LNCaP clone FGC (cell line): ENCODE measurements around the gene NCOA1.
"Not testable (repeated sequence)": the region's sequence is repeated elsewhere in the genome, so short reads cannot be mapped to it uniquely, and the experiment has no call there.

Experiments used
- DNase-seq: peaks from one replicate; pipeline ENCODE4 v3.0.0-alpha.2; 2011; ENCODE audit warnings: low read depth
- H3K4me3 ChIP-seq: 2 replicates; pipeline ENCODE4 v1.5.1; 2011; ENCODE audit warnings: mild to moderate bottlenecking, low read depth, low read length, control low read depth
- TF ChIP-seq, protein P1 (sequence below): IDR thresholded peaks from 2 replicates; pipeline ENCODE4 v1.5.1; 2012; ENCODE audit warnings: mild to moderate bottlenecking; ENCODE audit not compliant: control insufficient read depth, insufficient read depth; ENCODE audit errors: extremely low read depth

NCOA1 gene

GRCh38 chr2:24477229-24477628 lies 13.8 kb upstream of the NCOA1 start:
- TF ChIP-seq, protein P1, sequence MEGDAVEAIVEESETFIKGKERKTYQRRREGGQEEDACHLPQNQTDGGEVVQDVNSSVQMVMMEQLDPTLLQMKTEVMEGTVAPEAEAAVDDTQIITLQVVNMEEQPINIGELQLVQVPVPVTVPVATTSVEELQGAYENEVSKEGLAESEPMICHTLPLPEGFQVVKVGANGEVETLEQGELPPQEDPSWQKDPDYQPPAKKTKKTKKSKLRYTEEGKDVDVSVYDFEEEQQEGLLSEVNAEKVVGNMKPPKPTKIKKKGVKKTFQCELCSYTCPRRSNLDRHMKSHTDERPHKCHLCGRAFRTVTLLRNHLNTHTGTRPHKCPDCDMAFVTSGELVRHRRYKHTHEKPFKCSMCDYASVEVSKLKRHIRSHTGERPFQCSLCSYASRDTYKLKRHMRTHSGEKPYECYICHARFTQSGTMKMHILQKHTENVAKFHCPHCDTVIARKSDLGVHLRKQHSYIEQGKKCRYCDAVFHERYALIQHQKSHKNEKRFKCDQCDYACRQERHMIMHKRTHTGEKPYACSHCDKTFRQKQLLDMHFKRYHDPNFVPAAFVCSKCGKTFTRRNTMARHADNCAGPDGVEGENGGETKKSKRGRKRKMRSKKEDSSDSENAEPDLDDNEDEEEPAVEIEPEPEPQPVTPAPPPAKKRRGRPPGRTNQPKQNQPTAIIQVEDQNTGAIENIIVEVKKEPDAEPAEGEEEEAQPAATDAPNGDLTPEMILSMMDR = no peak
- no peak for DNase-seq
- no peak overlapping the region for H3K4me3 ChIP-seq

GRCh38 chr2:24478243-24478642 lies 12.8 kb upstream of the NCOA1 start:
- H3K4me3 ChIP-seq = no peak overlapping the region
- DNase-seq = no peak
- TF ChIP-seq, protein P1 = no peak

DNA sequence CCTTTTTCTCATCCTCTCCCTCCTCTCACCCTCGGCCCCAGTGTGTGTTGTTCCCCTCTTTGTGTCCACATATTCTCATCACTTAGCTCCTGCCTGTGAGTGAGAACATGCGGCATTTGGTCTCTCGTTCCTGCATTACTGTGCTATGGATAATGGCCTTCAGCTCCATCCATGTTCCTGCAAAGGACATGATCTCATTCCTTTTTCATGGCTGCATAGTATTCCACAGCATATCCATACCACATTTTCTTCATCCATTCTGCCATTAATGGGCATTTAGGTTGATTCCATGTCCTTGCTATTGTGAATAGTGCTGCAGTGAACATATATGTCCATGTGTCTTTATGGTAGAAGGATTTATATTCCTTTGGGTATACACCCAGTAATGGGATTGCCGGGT lies 10.8 kb upstream of the NCOA1 start:
- no peak for DNase-seq
- TF ChIP-seq, protein P1 = no peak
- no peak overlapping the region for H3K4me3 ChIP-seq

DNA sequence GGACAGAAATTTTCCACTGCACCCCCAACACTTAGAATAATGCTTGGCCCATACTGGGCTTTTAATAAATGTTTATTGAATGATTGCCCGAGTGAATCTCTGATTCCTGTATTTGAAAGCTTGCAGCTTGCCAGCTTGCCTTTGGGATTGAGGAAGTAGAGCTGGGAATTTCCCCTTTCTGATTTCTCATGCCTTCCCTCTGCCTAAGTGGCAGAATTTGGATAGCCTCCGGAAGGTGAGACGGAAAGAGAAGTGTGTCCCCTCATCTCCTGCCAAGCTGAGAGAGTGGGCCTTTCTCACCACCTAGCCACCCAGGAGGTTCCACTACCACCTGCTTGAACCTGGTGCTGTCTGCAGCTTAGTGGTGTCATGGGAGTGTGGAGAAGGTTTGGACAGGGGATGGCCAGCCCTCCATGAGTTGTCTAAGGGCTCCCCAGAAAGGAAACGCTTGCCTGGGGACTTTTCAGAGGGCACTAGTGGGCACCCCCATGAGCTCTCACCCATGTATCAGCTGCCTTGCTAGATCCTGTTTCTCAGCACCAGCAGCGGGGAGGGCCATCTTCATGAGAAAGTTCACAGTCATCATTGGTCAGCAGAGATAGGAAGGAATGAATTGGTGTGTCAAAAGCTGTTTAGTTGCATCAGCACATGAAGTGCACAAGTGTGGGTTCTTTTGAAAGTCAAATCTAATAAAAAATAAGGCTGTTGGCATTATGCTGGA lies 8.6 kb upstream of the NCOA1 start:
- no peak overlapping the region for H3K4me3 ChIP-seq
- TF ChIP-seq, protein P1 = no peak
- DNase-seq = peak; percentile 45

- no peak for DNase-seq
- H3K4me3 ChIP-seq = no peak overlapping the region
- TF ChIP-seq, protein P1 = no peak
Observed at GRCh38 chr2:24482972-24483300, 8.1 kb upstream of the NCOA1 start.

DNA sequence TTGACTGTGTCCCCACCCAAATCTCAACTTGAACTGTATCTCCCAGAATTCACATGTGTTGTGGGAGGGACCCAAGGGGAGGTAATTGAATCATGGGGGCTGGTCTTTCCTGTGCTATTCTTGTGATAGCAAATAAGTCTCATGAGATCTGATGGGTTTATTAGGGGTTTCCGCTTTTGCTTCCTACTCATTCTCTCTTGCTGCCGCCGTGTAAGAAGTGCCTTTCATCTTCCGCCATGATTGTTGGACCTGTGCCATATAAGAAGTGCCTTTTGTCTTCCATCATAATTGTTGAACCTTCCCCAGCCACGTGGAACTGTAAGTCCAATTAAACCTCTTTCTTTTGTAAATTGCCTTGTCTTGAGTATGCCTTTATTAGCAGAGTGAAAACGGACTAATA lies 6.4 kb upstream of the NCOA1 start:
- H3K4me3 ChIP-seq, DNase-seq: not testable (repeated sequence)

GRCh38 chr2:24485197-24485596 lies 5.9 kb upstream of the NCOA1 start:
- TF ChIP-seq, protein P1 = no peak
- DNase-seq = no peak
- no peak overlapping the region for H3K4me3 ChIP-seq
